CD4-positive, CD25-positive, alpha-beta regulatory T cell (primary cell): Measurements from ENCODE around the gene CHN2. TPM values are rescaled to one million over a fixed set of nuclear protein-coding genes. Genes with fewer than 3 reads are reported as not detected.

Source experiments
- ATAC-seq, 2 donors: fragments of 150-1000 bp; cut with Tn5 transposase; one replicate each; pipeline ENCODE4 v1.10.0; 2021; ENCODE audit warnings: low read depth in 2 of 2, moderate number of reproducible peaks in 2 of 2, moderate library complexity in 1 of 2
- DNase-seq, 3 donors: peaks; one replicate each; pipeline versions ENCODE4 v3.0.0 to v3.0.0-alpha.2; 2012 to 2022; ENCODE audit warnings: mixed read lengths in 1 of 3
- H3K27ac ChIP-seq: one replicate; pipeline ENCODE4 v1.7.0; 2013; ENCODE audit warnings: mild to moderate bottlenecking, low read length; ENCODE audit not compliant: insufficient read depth, poor library complexity, severe bottlenecking
- H3K27me3 ChIP-seq: one replicate; pipeline ENCODE4 v1.7.0; 2013; ENCODE audit warnings: low read length; ENCODE audit not compliant: control insufficient read depth, insufficient read depth
- H3K36me3 ChIP-seq: one replicate; pipeline ENCODE4 v1.7.0; 2013; ENCODE audit warnings: mild to moderate bottlenecking, low read length, moderate library complexity; ENCODE audit not compliant: control insufficient read depth, insufficient read depth
- H3K4me1 ChIP-seq: 2 replicates; pipeline ENCODE4 v1.7.0; 2013; ENCODE audit warnings: mild to moderate bottlenecking, low read length; ENCODE audit not compliant: insufficient read depth, control insufficient read depth, poor library complexity, severe bottlenecking
- H3K4me3 ChIP-seq: one replicate; pipeline ENCODE4 v1.7.0; 2013; ENCODE audit warnings: low read depth, mild to moderate bottlenecking, low read length, moderate library complexity
- H3K9me3 ChIP-seq, 2 experiments: 1 replicate in 1 of 2; 2 replicates in 1 of 2; pipeline ENCODE4 v1.7.0; 2013; ENCODE audit warnings: low read length in 2 of 2, mild to moderate bottlenecking in 1 of 2, moderate library complexity in 1 of 2; ENCODE audit not compliant: control insufficient read depth in 2 of 2
- H3K27ac Mint-ChIP-seq, 3 donors: one replicate each; pipeline ENCODE4 v1.8.0; 2020 to 2022; ENCODE audit warnings: mild to moderate bottlenecking in 3 of 3, mixed read lengths in 3 of 3, moderate library complexity in 2 of 3
- H3K27me3 Mint-ChIP-seq: one replicate; pipeline ENCODE4 v1.8.0; 2022; ENCODE audit warnings: mild to moderate bottlenecking, mixed read lengths
- H3K36me3 Mint-ChIP-seq: one replicate; pipeline ENCODE4 v1.8.0; 2020; ENCODE audit warnings: mixed read lengths
- H3K4me1 Mint-ChIP-seq, 4 donors: one replicate each; pipeline ENCODE4 v1.8.0; 2020 to 2022; ENCODE audit warnings: mixed read lengths in 4 of 4, mild to moderate bottlenecking in 1 of 4
- H3K4me3 Mint-ChIP-seq, 4 donors: one replicate each; pipeline ENCODE4 v1.8.0; 2020 to 2022; ENCODE audit warnings: mild to moderate bottlenecking in 4 of 4, mixed read lengths in 4 of 4, moderate library complexity in 3 of 4
- H3K9me3 Mint-ChIP-seq, 7 donors: one replicate each; pipeline ENCODE4 v1.8.0; 2020 to 2022; ENCODE audit warnings: mixed read lengths in 7 of 7, mild to moderate bottlenecking in 3 of 7, moderate library complexity in 2 of 7
- polyA plus RNA-seq, 4 donors: library from polyadenylated mRNA; unstranded; fragments of 300-500 nt; fragmentation: Illumina TruSeq; gene quantifications; one replicate each; pipeline ENCODE4 v1.2.3, GENCODE V29; 2021
- total RNA-seq: library from RNA; stranded (reverse); gene quantifications from one replicate; pipeline ENCODE4 v1.2.3, GENCODE V29; 2022

The CHN2 gene
- total and polyA plus RNA-seq, 5 donors from 2014 or later = 0.55 to 1.7 TPM; not detected in 3

DNA sequence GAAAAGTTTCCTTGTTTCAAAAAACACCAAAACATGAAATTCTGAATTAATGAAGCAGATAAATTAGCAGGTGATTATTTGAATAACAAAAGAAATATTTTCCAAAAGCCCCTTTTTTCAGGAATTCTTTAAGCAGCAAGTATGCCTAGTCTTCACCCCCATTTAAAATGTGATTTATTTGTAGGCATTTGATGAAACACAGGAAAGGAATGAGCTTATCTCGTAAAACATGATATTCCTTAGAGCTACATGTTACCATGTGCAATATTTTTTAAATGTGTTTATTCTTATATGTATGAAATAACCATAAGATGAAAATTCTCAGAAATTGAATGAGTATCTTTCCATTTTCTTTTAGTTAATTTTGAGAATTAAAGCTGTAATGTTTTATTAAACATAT lies 106.1 kb downstream of the CHN2 start:
- Mint-ChIP-seq H3K36me3 (no peaks in the 10 kb centered on the region), H3K4me1 (no peaks in the 10 kb centered on the region), H3K4me3 (no peak overlapping the region), H3K27me3 (no peaks in the 10 kb centered on the region), H3K9me3 (peaks cover 0 to 4% (median 0%) of the 10 kb centered on the region in 7 donors), H3K27ac (no peak overlapping the region)
- H3K9me3 ChIP-seq = no peaks in the 10 kb centered on the region
- H3K36me3 ChIP-seq = no peaks in the 10 kb centered on the region
- DNase-seq (no peak), ATAC-seq (no peak)
- H3K4me1 ChIP-seq = no peaks in the 10 kb centered on the region
- H3K27me3 ChIP-seq = no peaks in the 10 kb centered on the region
- no peak overlapping the region for H3K4me3 ChIP-seq
- no peak overlapping the region for H3K27ac ChIP-seq

DNA sequence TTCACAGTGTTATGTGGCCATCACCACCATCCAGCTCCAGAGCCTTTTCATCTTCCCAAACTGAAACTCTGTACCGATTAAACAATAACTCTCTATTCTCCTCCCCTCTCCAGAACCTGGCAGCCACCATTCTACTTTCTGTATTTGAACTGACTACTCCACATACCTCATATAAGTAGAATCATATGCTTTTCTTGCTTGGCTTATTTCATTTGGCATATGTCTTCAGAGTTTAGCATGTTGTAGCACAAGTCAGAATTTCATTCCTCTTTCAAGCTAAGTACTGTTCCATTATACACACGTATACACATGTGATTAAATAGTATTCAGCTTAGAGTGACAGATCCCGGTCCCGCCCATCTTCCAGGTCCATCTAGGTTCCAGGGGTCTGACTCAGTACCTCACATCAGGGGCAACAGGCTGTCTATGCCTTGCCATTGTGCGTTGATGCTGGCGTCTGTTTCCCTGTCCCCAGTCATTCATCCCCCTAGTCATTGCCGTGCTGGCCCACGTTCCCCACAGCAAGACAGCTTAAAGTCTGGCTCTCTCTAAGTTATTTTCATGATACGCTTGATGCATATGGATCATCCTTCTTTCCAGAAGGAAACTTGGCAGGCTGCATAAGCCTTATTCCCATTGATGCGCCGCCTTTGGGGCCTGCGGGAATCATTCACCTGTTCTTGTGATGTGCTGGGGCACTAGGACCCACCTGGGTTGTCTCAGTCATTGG lies 108.3 kb downstream of the CHN2 start:
- H3K9me3 ChIP-seq = no peaks in the 10 kb centered on the region
- H3K4me1 Mint-ChIP-seq = no peaks in the 10 kb centered on the region
- H3K27me3 Mint-ChIP-seq = no peaks in the 10 kb centered on the region
- no peaks in the 10 kb centered on the region for H3K36me3 ChIP-seq
- H3K36me3 Mint-ChIP-seq = no peaks in the 10 kb centered on the region
- no peaks in the 10 kb centered on the region for H3K4me1 ChIP-seq
- ATAC-seq (no peak), DNase-seq (no peak)
- no peak overlapping the region for H3K27ac ChIP-seq
- H3K9me3 Mint-ChIP-seq = peaks cover 0 to 4% (median 0%) of the 10 kb centered on the region in 7 donors
- no peak overlapping the region for H3K4me3 Mint-ChIP-seq
- no peaks in the 10 kb centered on the region for H3K27me3 ChIP-seq
- H3K4me3 ChIP-seq = no peak overlapping the region
- no peak overlapping the region for H3K27ac Mint-ChIP-seq

DNA sequence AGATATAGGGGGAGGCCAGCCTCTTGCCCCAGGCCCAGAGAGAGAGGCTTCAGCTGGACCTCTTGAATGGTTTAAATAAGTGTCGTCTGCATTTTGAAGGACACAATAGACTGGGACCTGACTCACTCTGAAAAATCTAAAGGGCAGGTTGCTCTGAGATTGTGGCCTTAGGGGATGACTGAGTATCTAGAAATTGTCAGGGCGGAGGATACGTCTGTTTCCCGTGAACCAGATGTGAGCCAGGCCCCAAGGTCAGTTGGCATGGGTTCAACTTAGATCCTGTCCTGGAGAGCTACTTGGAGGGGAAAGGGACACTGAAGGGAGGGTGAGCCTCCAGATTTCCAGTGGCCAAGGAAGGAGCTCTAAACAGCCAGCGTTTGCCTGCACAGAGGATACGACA lies 110.2 kb downstream of the CHN2 start:
- DNase-seq (no peak), ATAC-seq (no peak)
- Mint-ChIP-seq H3K27ac (no peak overlapping the region), H3K4me1 (no peaks in the 10 kb centered on the region), H3K36me3 (no peaks in the 10 kb centered on the region), H3K4me3 (no peak overlapping the region), H3K27me3 (no peaks in the 10 kb centered on the region), H3K9me3 (peaks cover 0 to 5% (median 0%) of the 10 kb centered on the region in 7 donors)
- H3K9me3 ChIP-seq = no peaks in the 10 kb centered on the region
- no peak overlapping the region for H3K4me3 ChIP-seq
- H3K27me3 ChIP-seq = no peaks in the 10 kb centered on the region
- no peaks in the 10 kb centered on the region for H3K36me3 ChIP-seq
- no peak overlapping the region for H3K27ac ChIP-seq
- no peaks in the 10 kb centered on the region for H3K4me1 ChIP-seq

DNA sequence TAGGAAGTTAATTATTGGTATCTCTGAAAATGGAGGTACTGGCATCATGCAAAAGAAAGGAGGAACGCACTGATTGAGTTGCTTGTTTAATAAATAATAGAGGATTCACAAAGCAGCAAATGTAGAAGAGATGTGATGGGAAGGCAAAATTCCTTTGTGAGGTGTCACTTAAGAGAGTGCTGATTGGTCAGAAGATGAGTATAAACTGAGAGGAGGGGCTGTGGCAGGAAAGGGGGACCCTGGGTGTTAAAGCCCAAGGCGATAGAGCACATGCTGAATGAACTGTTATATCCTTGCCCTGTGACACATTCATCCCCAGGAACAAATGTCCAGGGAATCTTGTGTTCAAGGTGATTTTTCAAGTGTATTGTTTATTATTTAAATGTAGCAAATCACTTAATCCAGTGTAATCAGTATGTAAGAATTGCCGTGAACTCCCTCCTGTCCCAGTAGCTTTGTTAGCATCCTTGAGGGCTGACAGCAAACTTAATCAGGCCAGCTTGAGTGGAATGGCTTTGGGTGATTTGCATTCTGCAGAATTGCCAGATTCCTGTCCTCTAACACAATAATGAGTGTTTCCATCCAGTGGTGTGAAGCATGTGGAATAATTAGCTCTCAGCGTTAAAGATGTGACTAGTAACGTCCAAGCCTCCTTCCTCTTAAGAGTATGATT lies 111.9 kb downstream of the CHN2 start:
- H3K27ac Mint-ChIP-seq = no peak overlapping the region
- H3K27me3 Mint-ChIP-seq = no peaks in the 10 kb centered on the region
- no peaks in the 10 kb centered on the region for H3K9me3 ChIP-seq
- H3K4me3 ChIP-seq = no peak overlapping the region
- ATAC-seq = no peak
- H3K36me3 ChIP-seq = no peaks in the 10 kb centered on the region
- H3K36me3 Mint-ChIP-seq = no peaks in the 10 kb centered on the region
- no peaks in the 10 kb centered on the region for H3K4me1 ChIP-seq
- H3K4me1 Mint-ChIP-seq = no peaks in the 10 kb centered on the region
- no peaks in the 10 kb centered on the region for H3K27me3 ChIP-seq
- DNase-seq = no peak
- H3K9me3 Mint-ChIP-seq = peaks cover 0 to 7% (median 4%) of the 10 kb centered on the region in 7 donors
- H3K4me3 Mint-ChIP-seq = no peak overlapping the region
- H3K27ac ChIP-seq = no peak overlapping the region

DNA sequence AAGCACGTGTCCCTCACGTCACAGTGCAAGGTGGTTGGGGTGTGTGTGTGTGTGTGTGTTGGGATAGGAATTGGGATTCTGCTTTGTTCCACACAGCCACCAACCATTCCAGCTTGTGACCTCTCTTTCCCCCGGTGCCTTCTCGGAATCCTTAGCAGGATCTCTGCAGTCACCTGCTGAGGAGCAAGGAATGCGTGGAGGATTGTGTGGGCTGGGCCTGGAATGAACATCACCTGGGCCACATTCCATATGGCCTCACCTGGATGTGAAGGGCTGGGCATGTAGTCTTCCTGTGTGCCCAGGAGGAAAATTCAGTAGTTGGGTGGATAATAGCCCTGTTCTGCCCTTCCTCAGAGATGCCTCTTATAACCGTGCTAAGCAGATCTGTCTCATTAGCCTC lies 113.8 kb downstream of the CHN2 start:
- H3K36me3 Mint-ChIP-seq = no peaks in the 10 kb centered on the region
- no peaks in the 10 kb centered on the region for H3K9me3 ChIP-seq
- no peaks in the 10 kb centered on the region for H3K36me3 ChIP-seq
- no peaks in the 10 kb centered on the region for H3K4me1 ChIP-seq
- ATAC-seq = no peak
- H3K27ac Mint-ChIP-seq = no peak overlapping the region
- H3K27me3 ChIP-seq = no peaks in the 10 kb centered on the region
- H3K4me1 Mint-ChIP-seq = no peaks in the 10 kb centered on the region
- no peak overlapping the region for H3K4me3 ChIP-seq
- no peak for DNase-seq
- peaks cover 4% of the 10 kb centered on the region for H3K27me3 Mint-ChIP-seq
- H3K4me3 Mint-ChIP-seq = no peak overlapping the region
- peaks cover 0 to 7% (median 3%) of the 10 kb centered on the region in 7 donors for H3K9me3 Mint-ChIP-seq
- no peak overlapping the region for H3K27ac ChIP-seq

DNA sequence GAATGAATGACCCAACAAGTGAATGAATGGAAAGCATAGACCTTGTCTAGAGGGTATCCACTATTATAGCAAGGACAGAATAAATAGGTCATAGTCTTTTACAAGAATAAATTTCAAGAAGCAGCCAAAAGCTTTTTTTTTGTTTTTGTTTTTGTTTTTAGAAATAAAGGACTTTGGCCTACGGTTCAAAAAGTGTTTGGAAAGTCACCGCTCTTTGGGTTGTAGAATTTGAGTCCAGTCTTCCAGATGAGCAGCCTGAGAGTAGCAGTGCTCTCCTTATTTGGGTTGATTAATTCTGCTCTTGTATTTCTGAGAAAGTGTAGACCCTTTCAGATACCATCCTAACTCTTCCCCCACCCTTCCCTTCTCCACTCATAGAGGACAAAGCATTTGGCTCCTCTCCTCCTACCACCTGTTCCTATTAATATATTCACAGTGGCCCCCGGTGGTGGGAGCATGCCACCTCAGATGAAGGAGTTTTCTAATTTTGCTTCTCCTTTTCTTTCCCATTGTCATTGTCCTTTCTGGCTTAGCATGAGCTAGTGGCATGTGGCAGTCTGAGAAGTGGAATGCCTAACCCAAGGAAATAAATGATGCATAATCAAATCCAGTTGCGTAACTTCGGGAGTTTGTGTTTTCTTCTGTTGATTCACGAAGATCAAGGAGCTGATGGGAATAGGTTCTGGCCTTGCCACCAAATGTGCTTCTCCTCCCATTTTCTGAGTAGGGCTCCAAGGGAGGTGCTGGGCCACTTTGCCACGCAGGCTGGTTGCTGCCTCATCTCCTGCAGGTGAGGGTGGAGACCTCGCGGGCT lies 114.7 kb downstream of the CHN2 start:
- H3K27me3 ChIP-seq = no peaks in the 10 kb centered on the region
- no peaks in the 10 kb centered on the region for H3K4me1 ChIP-seq
- H3K9me3 Mint-ChIP-seq = peaks cover 0 to 7% (median 2%) of the 10 kb centered on the region in 7 donors
- H3K4me3 ChIP-seq = no peak overlapping the region
- no peak overlapping the region for H3K27ac Mint-ChIP-seq
- H3K36me3 Mint-ChIP-seq = no peaks in the 10 kb centered on the region
- DNase-seq (no peak), ATAC-seq (no peak)
- no peak overlapping the region for H3K27ac ChIP-seq
- no peaks in the 10 kb centered on the region for H3K4me1 Mint-ChIP-seq
- peaks cover 4% of the 10 kb centered on the region for H3K27me3 Mint-ChIP-seq
- no peaks in the 10 kb centered on the region for H3K36me3 ChIP-seq
- no peaks in the 10 kb centered on the region for H3K9me3 ChIP-seq
- H3K4me3 Mint-ChIP-seq = no peak overlapping the region

DNA sequence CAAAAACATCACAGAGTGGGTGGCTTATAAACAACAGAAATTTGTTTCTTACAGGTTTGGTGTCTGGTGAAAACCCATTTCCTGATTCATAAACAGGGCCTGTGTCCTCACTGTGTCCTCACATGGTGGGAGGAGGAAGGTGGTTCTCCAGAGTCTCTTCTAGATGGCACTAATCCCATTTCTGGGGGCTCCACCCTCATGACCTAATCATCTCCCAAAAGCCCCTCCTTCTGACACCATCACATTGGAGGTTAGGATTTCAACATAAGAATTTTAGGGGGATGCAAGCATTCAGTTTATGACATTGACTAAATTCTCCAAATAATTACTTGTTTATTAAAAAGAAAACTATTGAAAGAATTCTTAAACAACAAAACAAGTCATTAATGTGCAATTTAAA lies 116.0 kb downstream of the CHN2 start:
- H3K27me3 Mint-ChIP-seq = peaks cover 4% of the 10 kb centered on the region
- H3K9me3 Mint-ChIP-seq = peaks cover 0 to 7% (median 2%) of the 10 kb centered on the region in 7 donors
- Histone ChIP-seq H3K4me3 (no peak overlapping the region), H3K36me3 (no peaks in the 10 kb centered on the region), H3K27ac (no peak overlapping the region), H3K9me3 (no peaks in the 10 kb centered on the region), H3K4me1 (no peaks in the 10 kb centered on the region), H3K27me3 (no peaks in the 10 kb centered on the region)
- no peaks in the 10 kb centered on the region for H3K4me1 Mint-ChIP-seq
- no peak for ATAC-seq
- no peak overlapping the region for H3K27ac Mint-ChIP-seq
- no peaks in the 10 kb centered on the region for H3K36me3 Mint-ChIP-seq
- no peak for DNase-seq
- H3K4me3 Mint-ChIP-seq = no peak overlapping the region
